Astrocyte of the cerebellum (primary cell): Measurements from ENCODE around the gene CEBPB.
A peak's percentile ranks its signal among the peaks of the same experiment; 100 is the strongest.

Experiments
- DNase-seq: peaks from one replicate; pipeline ENCODE4 v3.0.0-alpha.2; 2011; ENCODE audit warnings: low read depth
- H3K4me3 ChIP-seq: 2 replicates; pipeline ENCODE4 v1.5.1; 2011; ENCODE audit warnings: mild to moderate bottlenecking, low read depth, low read length, moderate library complexity
- CTCF ChIP-seq: IDR thresholded peaks from 2 replicates; pipeline ENCODE4 v1.5.1; 2012; ENCODE audit warnings: low read length, low read depth, moderate library complexity, mild to moderate bottlenecking; ENCODE audit errors: missing control alignments
- in situ Hi-C: cut with HindIII; loops from 2 replicates; pipeline ENCODE4 v1.10.0; 2017; ENCODE audit warnings: low sequenced_read_pairs

The CEBPB gene

GRCh38 chr20:50191065-50191543 is 474 bp downstream of the CEBPB start:
- H3K4me3 ChIP-seq, result peak overlapping the region; percentile 91
- DNase-seq, result no peak
- in situ Hi-C loops, result no loop called here
- no peak for TF ChIP-seq CTCF

- no peak for DNase-seq
- peak overlapping the region; percentile 91 for H3K4me3 ChIP-seq
- in situ Hi-C loops, result no loop called here
- peak; percentile 23 for TF ChIP-seq CTCF
These were observed 1.1 kb downstream of the CEBPB start for GRCh38 chr20:50191544-50192363.

- no peak for TF ChIP-seq CTCF
- DNase-seq, result peak; percentile 74
- H3K4me3 ChIP-seq, result peak overlapping the region; percentile 91
- in situ Hi-C loops, result no loop called here
These were observed 2.0 kb downstream of the CEBPB start for GRCh38 chr20:50192364-50193198.

- peak overlapping the region; percentile 91 for H3K4me3 ChIP-seq
- no peak for TF ChIP-seq CTCF
- in situ Hi-C loops, result no loop called here
- no peak for DNase-seq
These were observed 2.7 kb downstream of the CEBPB start for GRCh38 chr20:50193199-50193835.

- TF ChIP-seq CTCF, result no peak
- no peak for DNase-seq
- peak overlapping the region; percentile 91 for H3K4me3 ChIP-seq
- in situ Hi-C loops, result no loop called here
These were observed 3.3 kb downstream of the CEBPB start for GRCh38 chr20:50193836-50194421.

GRCh38 chr20:50194422-50194830 is 3.8 kb downstream of the CEBPB start:
- no peak for TF ChIP-seq CTCF
- peak overlapping the region; percentile 91 for H3K4me3 ChIP-seq
- no peak for DNase-seq
- in situ Hi-C loops, result no loop called here
